Osteocyte (in vitro differentiated cells): ENCODE results near the gene ACP2. TPM values are rescaled to one million over a fixed set of nuclear protein-coding genes. Genes with fewer than 3 reads are reported as not detected.

ENCODE experiments used
- DNase-seq: peaks from one replicate; pipeline ENCODE4 v3.0.0; 2021; ENCODE audit warnings: mixed read lengths; ENCODE audit not compliant: unreplicated experiment; ENCODE audit errors: extremely low spot score
- H3K27ac Mint-ChIP-seq: one replicate; pipeline ENCODE4 v1.8.0; 2021; ENCODE audit warnings: mild to moderate bottlenecking, mixed read lengths; ENCODE audit not compliant: unreplicated experiment
- H3K27me3 Mint-ChIP-seq: one replicate; pipeline ENCODE4 v1.8.0; 2021; ENCODE audit warnings: mixed read lengths; ENCODE audit not compliant: unreplicated experiment
- H3K36me3 Mint-ChIP-seq: one replicate; pipeline ENCODE4 v1.8.0; 2021; ENCODE audit warnings: mixed read lengths; ENCODE audit not compliant: unreplicated experiment
- H3K4me1 Mint-ChIP-seq: one replicate; pipeline ENCODE4 v1.8.0; 2021; ENCODE audit warnings: mixed read lengths; ENCODE audit not compliant: unreplicated experiment
- H3K4me3 Mint-ChIP-seq: one replicate; pipeline ENCODE4 v1.8.0; 2021; ENCODE audit warnings: mild to moderate bottlenecking, moderate library complexity, mixed read lengths; ENCODE audit not compliant: unreplicated experiment
- H3K9me3 Mint-ChIP-seq: one replicate; pipeline ENCODE4 v1.8.0; 2021; ENCODE audit warnings: mixed read lengths; ENCODE audit not compliant: unreplicated experiment
- total RNA-seq: library from RNA; stranded (reverse); gene quantifications from 2 replicates; pipeline ENCODE4 v1.2.1, GENCODE V29; 2021
- TF ChIP-seq, protein P1 (sequence below): fragments of 200-600 bp; sonication (generic); IDR thresholded peaks from 2 replicates; pipeline ENCODE4 v1.5.0; 2021; ENCODE audit warnings: antibody characterized with exemption, mild to moderate bottlenecking, moderate library complexity

ACP2 gene
- total RNA-seq, 1 donor from 2014 or later = 55.7 TPM

DNA sequence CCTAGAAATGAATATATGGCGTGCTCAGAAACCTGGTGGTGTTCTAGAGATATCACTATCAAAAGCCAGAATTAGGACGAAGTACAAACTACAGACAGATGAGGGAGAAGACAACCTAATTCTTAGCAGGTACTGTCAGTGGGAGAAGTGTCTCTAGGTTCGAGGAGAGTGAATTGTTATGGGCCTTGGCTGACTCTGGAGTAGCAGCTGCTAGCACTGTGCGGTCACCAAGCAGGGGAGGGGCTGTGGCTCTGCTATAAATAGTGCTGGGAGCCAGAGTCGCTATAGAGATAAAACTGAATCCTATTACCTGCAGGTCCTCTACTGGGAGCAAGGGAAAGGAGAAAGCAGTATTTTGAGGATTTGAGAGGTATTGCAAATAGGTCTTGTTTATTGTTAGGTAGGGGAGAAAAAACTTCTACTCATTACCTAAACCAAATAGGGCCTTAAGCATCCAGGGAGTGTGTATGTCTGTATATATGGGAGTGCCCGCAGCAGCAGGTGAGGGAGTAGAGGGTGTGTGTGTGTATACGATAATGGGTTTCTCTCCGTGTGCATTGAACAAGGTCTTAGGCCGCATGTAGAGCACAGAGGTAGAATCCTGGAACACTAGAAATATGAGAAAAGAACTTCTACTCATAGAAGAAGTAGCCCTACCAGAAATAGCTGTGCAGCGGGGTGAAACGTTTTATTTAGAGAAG, 23.5 kb upstream of the ACP2 start:
- TF ChIP-seq, protein P1, sequence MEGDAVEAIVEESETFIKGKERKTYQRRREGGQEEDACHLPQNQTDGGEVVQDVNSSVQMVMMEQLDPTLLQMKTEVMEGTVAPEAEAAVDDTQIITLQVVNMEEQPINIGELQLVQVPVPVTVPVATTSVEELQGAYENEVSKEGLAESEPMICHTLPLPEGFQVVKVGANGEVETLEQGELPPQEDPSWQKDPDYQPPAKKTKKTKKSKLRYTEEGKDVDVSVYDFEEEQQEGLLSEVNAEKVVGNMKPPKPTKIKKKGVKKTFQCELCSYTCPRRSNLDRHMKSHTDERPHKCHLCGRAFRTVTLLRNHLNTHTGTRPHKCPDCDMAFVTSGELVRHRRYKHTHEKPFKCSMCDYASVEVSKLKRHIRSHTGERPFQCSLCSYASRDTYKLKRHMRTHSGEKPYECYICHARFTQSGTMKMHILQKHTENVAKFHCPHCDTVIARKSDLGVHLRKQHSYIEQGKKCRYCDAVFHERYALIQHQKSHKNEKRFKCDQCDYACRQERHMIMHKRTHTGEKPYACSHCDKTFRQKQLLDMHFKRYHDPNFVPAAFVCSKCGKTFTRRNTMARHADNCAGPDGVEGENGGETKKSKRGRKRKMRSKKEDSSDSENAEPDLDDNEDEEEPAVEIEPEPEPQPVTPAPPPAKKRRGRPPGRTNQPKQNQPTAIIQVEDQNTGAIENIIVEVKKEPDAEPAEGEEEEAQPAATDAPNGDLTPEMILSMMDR = no peak
- peak overlapping the region; percentile 6 for H3K4me3 Mint-ChIP-seq
- no peak for DNase-seq
- peak overlapping the region; percentile 20 for H3K27ac Mint-ChIP-seq
- H3K9me3 Mint-ChIP-seq = no peaks in the 10 kb centered on the region
- peaks cover 19% of the 10 kb centered on the region for H3K36me3 Mint-ChIP-seq
- H3K4me1 Mint-ChIP-seq = peaks cover 46% of the 10 kb centered on the region
- no peaks in the 10 kb centered on the region for H3K27me3 Mint-ChIP-seq

DNA sequence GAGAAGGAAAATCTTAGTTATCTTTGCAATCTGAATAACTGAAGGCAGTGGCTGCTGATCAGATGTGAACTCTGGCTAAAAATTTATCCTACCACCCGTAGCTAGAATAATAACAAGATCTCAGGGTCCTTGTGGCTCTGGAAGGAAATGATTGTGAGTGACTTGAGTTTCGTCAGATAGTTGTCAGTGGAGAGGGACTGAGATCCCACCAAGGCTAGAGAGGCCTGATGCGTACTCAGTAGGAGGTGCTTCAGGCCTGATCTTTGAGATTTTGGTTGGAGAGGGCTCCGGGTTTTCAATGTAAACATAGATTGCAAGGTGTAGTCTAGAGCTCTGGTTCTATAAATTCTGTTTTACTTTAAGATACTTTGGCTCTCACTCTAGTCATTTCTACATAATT, 22.7 kb upstream of the ACP2 start:
- Mint-ChIP-seq H3K9me3 (no peaks in the 10 kb centered on the region), H3K4me1 (peaks cover 46% of the 10 kb centered on the region), H3K4me3 (peak overlapping the region; percentile 78), H3K36me3 (peaks cover 14% of the 10 kb centered on the region), H3K27me3 (no peaks in the 10 kb centered on the region), H3K27ac (peak overlapping the region; percentile 61)
- TF ChIP-seq, protein P1 = no peak
- no peak for DNase-seq

DNA sequence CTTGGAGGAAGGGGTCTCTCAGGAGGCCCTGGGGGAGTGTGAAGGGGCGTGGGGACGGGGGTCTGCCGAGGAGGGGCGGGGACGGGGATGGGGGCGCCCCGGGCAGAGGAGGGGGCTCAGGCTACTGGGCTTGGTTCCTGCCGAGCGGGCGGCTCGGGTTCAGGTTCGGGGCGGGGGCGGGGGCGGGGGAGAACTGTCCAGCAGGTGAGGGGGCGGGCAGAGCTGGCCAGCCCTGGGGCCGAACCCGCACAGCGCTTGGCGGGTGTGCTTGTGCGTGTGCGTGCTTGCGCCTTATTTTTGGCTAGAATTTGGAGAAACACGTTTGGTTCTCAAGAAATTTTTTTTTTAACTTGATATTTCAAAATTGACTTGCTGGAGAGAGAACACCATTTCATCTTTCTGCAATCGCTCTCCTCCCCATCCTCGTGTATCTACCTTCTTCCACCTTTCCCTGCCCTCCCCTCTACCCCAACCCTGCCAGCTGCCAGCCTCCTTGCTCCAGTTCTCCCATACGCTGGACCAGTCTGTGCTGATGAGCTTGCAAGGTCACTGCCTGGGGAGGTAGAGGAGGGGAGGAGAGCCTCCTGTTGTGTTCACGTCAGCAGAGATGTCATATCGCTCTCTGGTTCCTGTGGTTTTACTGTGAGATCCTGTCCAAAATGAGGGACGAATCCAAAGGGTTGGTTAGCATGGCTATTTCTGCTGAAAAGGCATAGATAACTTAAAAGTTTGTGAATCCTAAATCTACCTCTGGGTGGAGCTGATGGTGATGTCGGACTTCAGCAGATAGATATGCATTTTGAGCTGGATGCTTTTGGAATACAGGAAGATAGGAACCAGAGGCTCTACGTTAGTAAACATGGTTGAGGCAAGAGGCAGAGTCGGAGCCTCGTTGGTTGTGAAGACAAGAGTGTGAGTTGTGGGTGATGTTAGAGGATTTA, 22.0 kb upstream of the ACP2 start:
- H3K27me3 Mint-ChIP-seq = no peaks in the 10 kb centered on the region
- TF ChIP-seq, protein P1 = peak; percentile 33
- peak overlapping the region; percentile 78 for H3K4me3 Mint-ChIP-seq
- H3K9me3 Mint-ChIP-seq = no peaks in the 10 kb centered on the region
- H3K36me3 Mint-ChIP-seq = peaks cover 8% of the 10 kb centered on the region
- DNase-seq = no peak
- H3K27ac Mint-ChIP-seq = peak overlapping the region; percentile 61
- H3K4me1 Mint-ChIP-seq = peaks cover 51% of the 10 kb centered on the region

DNA sequence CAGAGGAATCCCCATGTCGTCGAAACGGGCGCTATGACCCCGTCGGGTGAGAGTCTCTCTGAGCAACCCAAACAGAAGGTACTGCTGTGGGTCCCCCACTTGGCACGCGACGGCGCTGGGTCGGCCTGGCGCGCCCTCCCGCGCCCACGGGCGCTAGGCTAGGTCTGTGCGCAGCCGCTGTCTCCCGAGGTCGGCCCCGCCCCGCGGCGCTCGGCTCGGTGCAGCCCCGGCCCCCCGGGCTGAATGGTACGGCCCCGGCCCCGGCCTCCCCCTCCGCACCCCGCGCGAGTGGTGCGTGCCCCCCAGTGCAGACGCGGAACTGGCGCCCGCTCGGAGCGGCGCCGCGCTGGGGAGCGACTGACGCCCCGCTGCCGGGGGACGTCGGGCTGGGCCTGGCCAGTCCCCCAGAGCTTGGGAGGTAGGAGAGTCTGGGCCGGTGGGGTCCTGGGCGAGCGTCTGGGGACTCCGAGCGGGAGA, 21.3 kb upstream of the ACP2 start, which contains the start of gene MADD:
Gene MADD (plus strand): TSS at position 305 of the 477 bp plus-strand sequence.
- peak within 1 kb of the TSS; percentile 98 for H3K27ac Mint-ChIP-seq
- no peaks in the 10 kb centered on the region for H3K9me3 Mint-ChIP-seq
- TF ChIP-seq, protein P1 = no peak
- H3K36me3 Mint-ChIP-seq = peaks cover 6% of the 10 kb centered on the region
- peak within 1 kb of the TSS; percentile 92 for H3K4me3 Mint-ChIP-seq
- H3K4me1 Mint-ChIP-seq = peaks cover 58% of the 10 kb centered on the region
- no peaks in the 10 kb centered on the region for H3K27me3 Mint-ChIP-seq
- peak; percentile 93 for DNase-seq
